Sciatic nerve (tissue), 2 donors: ENCODE measurements around the gene DHX34. TPM values are rescaled to one million over a fixed set of nuclear protein-coding genes. Genes with fewer than 3 reads are reported as not detected.
A peak's percentile ranks its signal among the peaks of the same experiment; 100 is the strongest.
"Not testable (repeated sequence)": the region's sequence is repeated elsewhere in the genome, so short reads cannot be mapped to it uniquely, and the experiment has no call there.

Source experiments
- ATAC-seq: fragments of 200-7000 bp; cut with Tn5 transposase; one replicate; pipeline ENCODE4 v1.9.1; 2020; ENCODE audit warnings: mild to moderate bottlenecking, moderate library complexity
- DNase-seq: peaks from one replicate; pipeline ENCODE4 v3.0.0-alpha.2; 2020; ENCODE audit warnings: low spot score
- intact Hi-C: fragments of 100-400 bp; cut with DNase I; formaldehyde crosslinking; loops from one replicate; pipeline ENCODE4 v1.14.2; 2022
- total RNA-seq: library from RNA; stranded (reverse); fragmentation: NEBNext Ultra II Directional; extraction: Animal tissue kit (Norgen Biotek cat#: 25700); gene quantifications from one replicate; pipeline ENCODE4 v1.2.1, GENCODE V29; 2021
- donor health status: DM: no; HTN: no; CAD: no.
- donor health status: DM: no; HTN: no; CAD: no.

Gene DHX34
- total RNA-seq, 1 donor from 2014 or later, result 15.2 TPM

GRCh38 chr19:47357788-47358680 is 8.9 kb downstream of the DHX34 start:
- intact Hi-C loops, result no loop called here

GRCh38 chr19:47358936-47359335 is 9.8 kb downstream of the DHX34 start:
- ATAC-seq (no peak), DNase-seq (no peak)
- intact Hi-C loops, result no loop called here

More at GRCh38 chr19:47357788-47358680, 8.9 kb downstream of the DHX34 start:
- DNase-seq (no peak), ATAC-seq (no peak)

DNA sequence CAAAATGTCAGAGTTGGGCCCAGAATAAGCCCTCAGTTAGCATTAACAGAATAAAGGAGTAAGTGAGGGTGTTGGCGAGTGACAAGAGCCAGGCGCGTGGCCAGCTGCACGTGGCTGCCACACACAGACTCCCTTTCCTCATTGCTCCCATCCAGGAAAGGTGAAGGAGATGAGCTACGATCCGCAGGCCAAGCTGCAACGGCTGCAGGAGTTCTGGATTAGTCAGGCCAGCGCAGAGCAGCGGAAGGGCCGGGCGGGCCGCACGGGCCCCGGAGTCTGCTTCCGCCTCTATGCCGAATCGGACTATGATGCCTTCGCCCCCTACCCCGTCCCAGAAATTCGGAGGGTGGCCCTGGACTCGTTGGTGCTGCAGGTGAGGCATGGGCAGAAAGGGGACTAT is 13.2 kb downstream of the DHX34 start:
- ATAC-seq (no peak), DNase-seq (no peak)
- intact Hi-C loops, result no loop called here

DNA sequence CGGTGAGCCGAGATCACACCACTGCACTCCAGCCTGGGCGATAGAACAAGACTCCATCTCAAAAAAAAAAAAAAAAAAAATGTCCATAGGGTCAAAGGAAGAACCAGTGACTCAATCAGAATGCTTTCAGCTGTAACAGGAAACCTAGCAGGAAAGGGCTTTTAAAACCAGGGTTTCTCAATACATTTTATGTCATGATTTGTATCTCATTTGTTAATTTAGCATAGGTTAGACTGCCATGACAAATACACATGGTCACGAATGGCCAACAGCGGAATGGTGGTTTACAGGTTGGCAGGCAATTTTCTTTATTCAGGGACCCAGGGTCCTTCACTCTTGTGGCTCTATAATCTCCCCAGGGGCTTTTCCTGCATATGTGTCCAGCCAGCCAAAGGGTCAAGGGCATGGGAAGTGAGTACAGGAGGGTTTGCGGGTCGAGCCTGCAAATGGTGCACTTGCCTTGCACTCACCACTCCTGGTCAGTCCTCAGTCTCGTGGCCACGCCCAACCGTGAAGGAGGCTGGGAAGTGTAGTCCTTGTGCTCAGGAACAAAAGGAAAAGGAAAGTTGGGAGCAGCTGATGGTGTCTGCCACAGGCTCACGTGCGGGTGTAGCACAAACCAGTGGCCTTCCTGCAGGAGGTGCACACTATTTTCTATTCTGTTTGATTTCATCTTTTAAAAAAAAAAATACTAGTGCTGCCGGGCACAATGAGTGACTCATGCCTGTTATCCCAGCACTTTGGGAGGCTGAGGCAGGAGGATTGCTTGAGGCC is 14.8 kb downstream of the DHX34 start:
- intact Hi-C loops, result no loop called here
- ATAC-seq, result no peak
- no peak for DNase-seq

- not testable (repeated sequence) for ATAC-seq, DNase-seq
- intact Hi-C loops, result loop anchor here (5.0 kb wide), 1 partner anchor 1703 kb away; no protein-coding TSS in a partner anchor
Observed at GRCh38 chr19:47365455-47365854, 16.3 kb downstream of the DHX34 start.

GRCh38 chr19:47370045-47370611 is 21.0 kb downstream of the DHX34 start:
- intact Hi-C loops, result no loop called here
- DNase-seq (no peak), ATAC-seq (peak; percentile 10)

DNA sequence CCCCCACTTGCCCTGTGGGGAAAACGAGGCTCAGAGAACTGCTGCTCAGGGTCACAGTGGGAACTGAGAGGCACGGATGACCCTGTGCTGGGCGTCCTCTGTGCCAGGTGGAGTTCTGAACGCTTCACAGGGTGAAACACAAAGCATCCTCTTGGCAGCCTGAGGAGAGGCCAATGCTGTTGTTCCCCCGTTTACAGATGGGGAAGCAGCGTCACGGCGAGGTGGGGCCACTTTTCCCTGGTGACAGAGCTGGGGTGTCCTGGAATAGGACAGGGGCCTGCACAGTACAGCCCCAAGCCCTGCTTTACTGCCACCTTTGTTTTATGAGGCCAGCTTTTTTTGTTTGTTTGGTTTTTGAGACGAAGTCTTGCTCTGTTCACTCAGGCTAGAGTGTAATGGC is 22.1 kb downstream of the DHX34 start:
- intact Hi-C loops, result no loop called here
- DNase-seq (no peak), ATAC-seq (no peak)

DNA sequence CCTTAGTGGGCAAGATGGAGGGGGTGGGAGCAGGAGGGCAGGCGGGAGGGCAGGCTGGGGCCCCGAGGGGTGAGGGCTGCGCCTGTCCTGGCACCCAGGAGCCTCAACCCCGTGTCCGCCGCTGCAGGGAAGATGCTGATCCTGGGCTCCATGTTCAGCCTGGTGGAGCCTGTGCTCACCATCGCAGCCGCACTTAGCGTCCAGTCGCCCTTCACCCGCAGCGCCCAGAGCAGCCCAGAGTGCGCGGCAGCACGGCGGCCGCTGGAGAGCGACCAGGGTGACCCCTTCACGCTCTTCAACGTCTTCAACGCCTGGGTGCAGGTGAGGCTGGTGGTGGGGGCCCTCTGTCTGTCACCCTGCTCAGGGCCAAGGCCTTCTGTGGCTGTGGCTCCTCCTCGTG is 23.5 kb downstream of the DHX34 start:
- ATAC-seq, result no peak
- no peak for DNase-seq

DNA sequence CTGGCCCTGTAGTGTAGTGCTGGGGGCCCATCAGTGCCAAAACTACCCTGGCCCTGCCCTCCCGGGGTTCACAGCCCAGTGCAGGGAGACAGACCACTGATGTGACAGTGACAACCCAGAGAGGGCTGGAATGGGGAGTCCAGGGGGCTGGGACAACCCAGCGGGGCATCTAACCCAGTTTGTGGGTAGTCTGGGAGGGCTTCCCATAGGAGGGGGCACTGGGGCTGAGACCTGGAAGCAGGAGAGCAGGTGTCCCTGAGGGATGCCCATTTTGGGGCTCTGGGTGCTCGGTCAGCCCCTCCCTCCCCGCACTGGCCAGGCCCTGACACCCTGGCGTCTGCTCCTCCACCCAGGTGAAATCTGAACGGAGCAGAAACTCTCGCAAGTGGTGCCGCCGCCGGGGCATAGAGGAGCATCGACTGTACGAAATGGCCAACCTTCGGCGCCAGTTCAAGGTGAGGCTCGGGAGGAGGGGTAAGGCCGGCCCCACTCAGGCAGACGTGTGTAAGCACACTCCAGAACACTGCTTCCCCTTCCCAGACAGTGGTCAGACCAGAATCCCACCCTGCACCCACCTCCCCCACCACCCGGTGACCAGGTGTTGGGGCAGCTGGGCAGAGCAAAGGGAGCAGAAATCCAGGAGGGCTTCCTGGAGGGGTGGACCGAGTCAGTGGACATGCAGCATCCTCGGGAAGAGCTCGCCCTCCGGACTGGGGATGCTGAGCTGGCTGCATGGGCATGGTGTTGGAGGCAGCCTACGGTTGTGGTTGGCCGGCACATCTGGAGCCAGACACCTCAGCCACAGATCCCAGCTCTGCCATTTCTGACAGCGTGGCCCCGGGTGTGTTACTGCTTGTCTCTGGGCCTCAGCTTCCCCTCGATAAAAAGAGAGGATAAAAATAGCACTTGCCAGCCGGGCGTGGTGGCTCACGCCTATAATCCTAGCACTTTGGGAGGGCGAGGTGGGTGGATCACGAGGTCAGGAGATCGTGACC is 24.4 kb downstream of the DHX34 start:
- intact Hi-C loops, result no loop called here
- ATAC-seq, result no peak

More for the DNA sequence above, 23.5 kb downstream of the DHX34 start:
- intact Hi-C loops, result no loop called here

DNA sequence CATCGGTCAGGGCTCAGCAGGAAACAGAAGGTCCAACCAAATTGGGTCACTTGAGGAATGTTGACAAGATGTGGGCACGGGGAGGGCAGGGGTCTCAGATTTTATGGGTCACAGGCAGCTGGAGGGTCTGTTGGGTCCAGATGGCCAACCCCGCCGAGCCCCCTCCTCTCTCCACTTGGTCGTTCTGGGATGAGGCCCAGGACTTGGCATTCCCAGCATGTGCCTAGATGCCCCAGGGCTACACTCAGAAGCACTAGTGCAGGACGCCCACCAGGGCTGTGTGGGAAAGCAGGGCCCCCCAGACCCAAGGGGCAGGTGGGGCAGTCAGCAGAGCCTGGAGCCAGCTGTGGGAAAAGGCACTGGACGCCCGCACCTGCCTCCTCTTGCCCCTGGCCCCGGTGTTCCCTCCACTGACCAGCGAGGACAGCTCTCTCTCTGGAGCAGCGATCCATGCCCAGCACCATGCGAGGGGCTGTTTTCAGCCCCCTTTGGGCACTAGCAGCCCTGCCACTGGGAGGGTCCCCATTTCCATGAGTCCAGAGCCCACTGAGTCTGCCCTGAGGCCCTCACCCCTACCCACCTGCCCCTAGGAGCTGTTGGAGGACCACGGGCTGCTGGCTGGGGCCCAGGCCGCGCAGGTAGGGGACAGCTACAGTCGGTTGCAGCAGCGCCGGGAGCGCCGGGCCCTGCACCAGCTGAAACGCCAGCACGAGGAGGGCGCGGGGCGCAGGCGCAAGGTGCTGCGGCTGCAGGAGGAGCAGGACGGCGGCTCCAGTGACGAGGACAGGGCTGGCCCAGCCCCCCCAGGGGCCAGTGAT is 26.0 kb downstream of the DHX34 start:
- DNase-seq (no peak), ATAC-seq (no peak)
- intact Hi-C loops, result no loop called here

More for the DNA sequence above, 24.4 kb downstream of the DHX34 start:
- DNase-seq, result no peak

- ATAC-seq, result no peak
- no peak for DNase-seq
- intact Hi-C loops, result no loop called here
Observed at GRCh38 chr19:47375694-47376588, 26.8 kb downstream of the DHX34 start.

GRCh38 chr19:47376589-47377144 is 27.6 kb downstream of the DHX34 start:
- ATAC-seq (no peak), DNase-seq (no peak)
- intact Hi-C loops, result no loop called here

DNA sequence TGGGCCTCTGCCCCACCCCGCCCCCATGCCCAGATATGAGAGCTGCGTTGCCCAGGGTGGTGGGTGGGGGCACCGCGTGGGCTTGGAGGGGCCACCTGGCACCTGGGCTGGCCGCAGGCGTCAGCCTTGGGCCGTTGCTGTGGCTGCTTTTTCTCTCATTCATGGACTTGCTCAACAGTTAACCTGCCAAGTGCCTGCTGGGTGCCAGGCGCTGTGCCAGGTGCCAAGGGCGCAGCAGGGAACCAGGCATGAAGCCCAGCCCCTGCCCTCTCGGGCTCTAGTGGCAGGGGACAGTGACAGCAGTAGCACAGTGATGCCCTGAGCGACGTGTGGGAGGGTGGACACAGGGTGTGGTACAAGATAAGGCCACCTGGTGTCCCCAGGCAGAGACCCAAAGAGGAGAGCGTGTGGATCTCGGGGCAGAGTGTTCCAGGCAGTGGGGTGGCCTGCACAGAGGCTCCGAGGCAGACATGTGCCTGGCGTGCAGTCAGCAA is 28.1 kb downstream of the DHX34 start:
- no peak for ATAC-seq
- intact Hi-C loops, result no loop called here
- no peak for DNase-seq

DNA sequence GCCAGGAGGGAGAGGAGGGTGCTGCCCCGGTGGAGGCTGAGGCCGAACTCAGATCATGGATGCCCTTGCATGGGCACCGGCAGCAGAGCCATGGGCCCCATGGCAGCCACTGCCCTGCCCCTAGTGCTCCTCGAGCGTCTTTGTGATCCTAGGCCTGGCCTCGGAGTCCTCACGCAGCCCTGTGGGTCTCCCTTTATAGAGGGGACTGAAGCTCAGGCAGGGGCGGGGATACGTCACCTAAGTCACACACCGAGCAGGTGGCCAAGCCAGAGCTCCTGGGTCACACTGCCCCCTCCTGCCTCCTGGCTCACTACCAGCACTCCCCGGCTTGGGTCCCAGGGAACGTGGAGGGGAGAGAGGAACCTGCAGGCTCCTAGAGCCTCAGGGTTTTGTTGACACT is 28.7 kb downstream of the DHX34 start:
- ATAC-seq (no peak), DNase-seq (no peak)
- intact Hi-C loops, result no loop called here

DNA sequence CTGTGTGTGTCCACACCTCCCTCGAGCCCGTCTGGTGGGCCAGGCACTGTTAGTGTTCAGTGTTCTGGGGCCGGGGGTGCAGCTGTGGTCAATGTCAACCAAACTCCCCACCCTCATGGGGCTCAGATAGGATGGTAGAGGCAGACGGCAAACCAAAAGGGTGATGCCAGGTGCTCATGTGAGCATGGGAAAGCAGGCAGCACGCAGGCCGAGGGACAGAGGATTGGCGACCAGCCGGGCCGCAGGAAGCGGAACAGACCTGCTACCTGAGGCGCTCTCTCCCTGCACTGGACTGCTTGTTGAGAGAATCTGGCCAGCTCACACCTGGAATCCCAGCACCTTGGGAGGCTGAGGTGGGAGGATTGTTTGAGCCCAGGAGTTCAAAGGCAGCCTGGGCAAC is 29.1 kb downstream of the DHX34 start:
- intact Hi-C loops, result no loop called here
- DNase-seq (no peak), ATAC-seq (no peak)

GRCh38 chr19:47379381-47379938 is 30.3 kb downstream of the DHX34 start:
- ATAC-seq (no peak), DNase-seq (no peak)
- intact Hi-C loops, result no loop called here
